GM21786 (cell line): ENCODE measurements around the gene ABCB1.
"Not testable (repeated sequence)": the region's sequence is repeated elsewhere in the genome, so short reads cannot be mapped to it uniquely, and the experiment has no call there.

ENCODE experiments used
- ATAC-seq: cut with Tn5 transposase; IDR thresholded peaks from one replicate; pipeline ENCODE4 v1.9.1; 2021; ENCODE audit not compliant: unreplicated experiment

ABCB1 gene

DNA sequence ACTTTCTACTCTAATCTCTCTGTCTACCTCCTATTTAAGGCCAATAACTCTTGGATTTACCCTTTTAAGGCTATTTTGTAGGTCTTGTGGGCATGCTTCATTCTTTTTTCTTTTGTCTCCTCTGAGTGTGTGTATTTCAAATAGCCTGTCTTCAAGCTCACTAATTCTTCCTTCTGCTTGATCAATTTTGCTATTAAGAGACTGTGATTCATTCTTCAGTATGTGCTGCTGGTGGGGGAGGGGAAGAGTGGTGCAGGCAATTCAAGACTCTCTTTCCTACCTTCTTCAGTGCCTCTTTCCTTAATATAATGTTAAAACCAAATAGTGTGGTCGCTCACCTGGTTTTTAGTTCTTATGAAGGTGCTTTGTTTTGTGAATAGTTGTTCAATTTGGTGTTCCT is 20.0 kb downstream of the ABCB1 start:
- ATAC-seq = no peak

GRCh38 chr7:87575521-87575920 is 25.2 kb downstream of the ABCB1 start:
- ATAC-seq = no peak

DNA sequence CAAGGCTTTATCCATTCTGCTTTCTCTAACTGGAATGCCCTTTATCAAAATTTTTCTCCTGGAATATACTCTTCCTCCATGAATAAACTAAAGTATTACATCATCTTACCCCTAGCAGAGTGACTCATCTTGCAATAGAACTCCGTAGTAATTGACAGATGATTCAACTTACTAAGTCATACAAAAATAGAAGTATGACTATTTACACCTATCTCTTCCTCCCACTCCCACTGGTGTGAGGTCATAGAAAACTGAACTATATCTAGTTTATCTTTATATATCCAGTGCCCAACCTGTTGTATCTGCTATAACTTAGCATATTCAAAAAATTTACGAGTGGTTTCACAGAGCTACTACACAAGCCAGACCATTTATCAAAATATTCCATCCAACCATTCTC is 26.1 kb downstream of the ABCB1 start:
- ATAC-seq = no peak

- not testable (repeated sequence) for ATAC-seq
Observed at GRCh38 chr7:87572513-87572912, 28.2 kb downstream of the ABCB1 start.

- no peak for ATAC-seq
Observed at GRCh38 chr7:87570178-87570577, 30.5 kb downstream of the ABCB1 start.

DNA sequence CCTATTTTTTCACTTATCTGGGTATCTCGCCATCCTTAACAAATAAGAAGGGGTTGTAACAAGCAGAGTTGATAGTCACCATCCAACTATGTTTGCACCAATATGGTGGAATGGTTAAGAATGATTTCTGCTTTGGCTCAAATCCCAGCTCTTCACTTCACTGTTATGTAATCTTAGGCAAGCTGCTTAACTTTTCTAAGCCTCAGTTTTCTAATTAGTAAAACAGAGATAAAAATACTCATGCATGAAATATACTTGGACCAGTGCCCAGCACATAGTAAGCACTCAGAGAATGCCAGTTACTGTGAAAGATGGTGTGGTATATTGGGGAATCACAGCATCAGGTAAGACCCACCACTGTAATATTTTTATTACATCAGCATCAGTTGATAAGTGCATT is 33.6 kb downstream of the ABCB1 start:
- no peak for ATAC-seq

- ATAC-seq = no peak
Observed at GRCh38 chr7:87566311-87566900, 34.3 kb downstream of the ABCB1 start.

- ATAC-seq = no peak
Observed at GRCh38 chr7:87565877-87566276, 34.8 kb downstream of the ABCB1 start.

DNA sequence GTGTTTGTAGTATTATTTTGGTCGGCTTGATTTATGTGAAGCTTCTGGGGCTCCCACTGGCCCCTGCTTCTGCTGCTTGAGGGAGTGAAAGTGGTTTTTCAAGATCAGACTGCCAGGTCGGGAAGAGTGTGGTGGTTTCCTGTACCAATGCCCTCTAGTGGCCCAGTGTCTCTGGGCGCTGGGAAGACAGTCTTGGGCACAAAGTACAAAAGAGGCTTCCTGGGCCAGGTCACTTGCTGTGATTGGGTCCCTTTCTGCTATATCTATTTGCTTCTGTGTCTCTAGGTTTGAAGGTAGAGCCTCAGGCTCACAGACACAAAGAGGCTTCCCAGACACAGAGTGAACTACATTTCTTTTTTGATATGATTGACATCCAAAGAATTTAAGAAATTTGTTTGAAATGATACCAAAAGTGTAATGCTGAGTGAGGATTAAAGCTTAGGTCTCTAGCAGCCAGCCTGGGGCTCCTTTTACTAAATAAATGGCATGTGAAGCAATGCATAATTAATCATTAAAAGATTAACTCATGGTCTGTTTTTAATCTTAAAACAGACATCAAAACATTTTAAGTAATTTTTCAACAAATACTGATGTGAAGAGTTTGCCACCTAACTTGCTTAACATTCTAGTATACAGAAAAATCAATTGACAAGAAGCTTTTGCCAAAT is 36.3 kb downstream of the ABCB1 start:
- ATAC-seq = peak; percentile 95

GRCh38 chr7:87561702-87562101 is 39.0 kb downstream of the ABCB1 start:
- no peak for ATAC-seq

DNA sequence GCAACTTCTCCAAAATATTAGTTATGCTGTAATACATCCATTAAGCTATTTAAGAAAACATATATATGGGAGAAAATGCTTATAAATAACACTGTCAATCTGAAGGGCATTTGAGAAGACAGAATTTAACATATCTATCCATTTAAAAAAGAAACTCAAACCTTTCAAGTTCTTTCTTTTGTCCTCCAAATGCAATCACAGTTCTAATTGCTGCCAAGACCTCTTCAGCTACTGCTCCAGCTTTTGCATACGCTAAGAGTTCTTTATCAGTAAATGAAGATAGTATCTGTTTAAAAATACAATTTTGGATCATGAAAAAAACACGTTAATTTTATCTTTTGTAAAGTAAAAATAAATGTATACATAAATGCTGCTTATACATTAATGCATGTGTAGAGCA is 39.6 kb downstream of the ABCB1 start:
- ATAC-seq = no peak

DNA sequence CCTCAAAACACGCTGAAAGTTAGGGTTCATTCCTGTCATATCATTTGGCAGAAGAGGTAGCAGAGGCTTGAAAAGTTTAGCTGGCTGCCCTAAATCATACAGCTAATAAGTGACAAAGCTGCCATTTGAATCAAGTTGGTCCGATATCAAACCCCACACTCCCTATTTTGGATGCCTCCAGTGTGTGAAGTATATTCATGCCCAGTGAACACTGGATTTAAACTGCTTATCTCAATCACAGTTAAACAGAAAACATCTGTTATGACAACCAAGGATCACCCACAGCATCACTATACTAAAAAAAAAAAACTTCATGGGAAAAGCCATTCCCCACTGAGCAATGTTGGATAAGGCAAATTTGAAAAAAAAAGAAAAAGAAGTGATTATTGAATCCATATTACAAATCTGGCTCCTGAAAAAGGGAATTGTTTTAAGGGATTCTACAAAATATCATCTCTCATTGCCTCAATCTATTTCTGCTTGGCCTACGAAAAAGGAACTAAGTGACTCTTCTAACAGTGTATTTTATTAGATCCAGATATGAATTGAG is 48.3 kb downstream of the ABCB1 start:
- ATAC-seq = no peak

DNA sequence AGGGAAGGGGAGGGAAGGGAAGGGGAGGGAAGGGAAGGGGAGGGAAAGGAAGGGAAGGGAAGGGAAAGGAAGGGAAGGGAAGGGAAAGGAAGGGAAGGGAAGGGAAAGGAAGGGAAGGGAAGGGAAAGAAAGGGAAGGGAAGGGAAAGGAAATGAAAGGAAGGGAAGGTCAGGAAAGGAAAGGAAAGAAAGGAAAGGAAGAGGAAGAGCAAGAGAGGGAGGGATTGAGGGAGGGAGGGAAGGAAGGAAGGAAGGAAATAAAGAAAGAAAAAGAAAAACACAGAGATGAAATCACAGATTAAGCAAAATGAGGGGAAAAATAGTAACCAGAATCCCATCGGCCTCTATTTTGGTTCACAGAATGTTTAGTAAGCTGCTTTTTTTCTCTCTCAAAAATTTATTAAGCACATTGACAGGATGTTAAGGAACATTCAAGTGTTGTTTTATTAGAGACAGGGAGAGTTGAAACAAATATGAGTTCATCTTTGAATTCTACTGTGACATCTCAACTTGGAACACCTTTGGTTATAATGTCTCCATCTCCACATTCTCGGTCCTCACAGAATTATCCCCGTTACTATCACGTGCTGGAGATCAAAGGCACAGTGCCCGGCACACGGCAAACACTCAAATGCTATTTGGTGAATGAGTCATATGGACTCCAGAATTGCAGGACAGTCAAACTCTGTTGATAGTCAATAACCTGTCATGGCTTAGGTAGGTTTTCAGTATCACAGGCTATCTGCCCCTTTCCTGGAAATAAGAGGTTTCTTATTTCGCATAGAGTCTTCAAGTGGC is 52.4 kb downstream of the ABCB1 start:
- no peak for ATAC-seq

GRCh38 chr7:87545760-87546159 is 54.9 kb downstream of the ABCB1 start:
- no peak for ATAC-seq

DNA sequence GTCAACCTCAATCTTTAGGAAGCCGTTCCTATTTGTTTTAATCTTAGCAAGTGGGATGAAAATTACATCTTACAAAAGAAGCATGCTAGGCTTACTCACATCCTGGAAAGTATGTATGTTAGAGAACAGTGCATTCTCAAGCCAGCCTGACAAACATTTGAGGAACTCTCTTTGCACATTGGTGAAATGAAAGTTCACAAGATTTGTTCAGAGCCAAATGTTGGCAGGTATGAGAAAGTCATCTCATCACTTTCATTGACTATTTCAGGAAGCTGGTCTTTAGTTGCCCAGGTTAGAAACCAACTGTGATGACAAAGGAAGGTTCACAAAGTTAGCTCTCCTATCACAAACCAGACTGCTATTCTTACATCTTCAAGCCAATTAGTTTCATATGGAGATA is 57.1 kb downstream of the ABCB1 start:
- ATAC-seq = peak; percentile 75

DNA sequence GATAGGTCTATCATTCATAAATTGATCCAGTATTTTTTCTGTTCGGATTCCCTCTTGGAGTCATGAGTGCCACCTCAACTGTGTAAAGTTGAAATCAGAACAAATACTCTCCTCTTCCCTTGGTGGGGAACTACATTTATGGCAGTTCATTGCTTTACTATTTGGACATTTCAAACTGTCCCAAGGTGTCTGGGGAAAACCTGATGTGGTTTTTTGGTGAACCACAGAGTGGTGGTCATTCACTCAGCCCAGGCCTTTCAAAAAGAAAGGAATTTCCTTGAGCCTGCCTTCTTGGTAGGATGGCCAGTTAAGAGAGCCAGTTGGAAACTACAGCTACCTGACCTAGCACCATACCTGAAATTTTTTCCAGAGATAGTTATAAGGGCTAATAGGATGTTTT is 59.0 kb downstream of the ABCB1 start:
- ATAC-seq = no peak

GRCh38 chr7:87538052-87538451 is 62.6 kb downstream of the ABCB1 start:
- ATAC-seq = no peak

- ATAC-seq = no peak
Observed at GRCh38 chr7:87534072-87534471, 66.6 kb downstream of the ABCB1 start.

GRCh38 chr7:87530126-87530525 is 70.6 kb downstream of the ABCB1 start:
- ATAC-seq = no peak

DNA sequence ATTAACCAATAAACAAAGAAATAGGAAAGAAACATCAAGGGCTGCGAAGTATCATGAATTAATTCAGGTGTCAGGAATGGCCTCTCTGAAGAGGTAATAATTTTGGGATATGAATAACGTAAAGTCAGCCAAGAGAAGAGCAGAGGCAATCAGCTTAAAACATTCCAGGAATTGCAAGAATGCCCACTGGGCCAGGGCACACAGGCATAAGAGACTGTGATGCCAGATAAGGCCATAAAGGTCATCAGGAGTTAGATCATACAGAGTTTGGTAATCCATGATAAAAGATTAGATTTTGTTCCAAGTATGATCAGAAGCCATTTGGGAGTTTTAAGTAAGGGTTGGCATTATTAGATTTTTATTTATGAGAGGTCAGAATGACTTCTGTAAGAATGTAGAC is 72.0 kb downstream of the ABCB1 start:
- ATAC-seq = no peak

- ATAC-seq = no peak
Observed at GRCh38 chr7:87518735-87519134, 81.9 kb downstream of the ABCB1 start.

DNA sequence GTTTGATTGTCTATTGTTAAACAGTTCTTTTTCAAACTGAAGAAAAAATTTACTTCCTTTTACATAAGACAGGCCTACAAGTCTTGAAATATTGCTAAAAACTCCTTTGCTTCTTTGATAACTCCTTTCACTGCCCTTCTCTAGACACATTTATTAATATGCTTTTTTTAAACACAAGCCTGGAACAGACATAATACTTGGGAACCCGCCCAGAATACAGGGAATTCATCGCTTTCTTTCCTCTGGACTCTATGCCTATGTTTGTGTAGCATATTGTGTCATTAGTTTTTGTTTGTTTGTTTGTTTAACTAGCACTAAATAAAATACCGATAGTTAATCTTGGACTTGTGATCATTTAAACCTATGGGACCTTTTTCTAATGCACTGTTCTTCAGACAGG is 82.8 kb downstream of the ABCB1 start:
- no peak for ATAC-seq
